A549 (cell line): ENCODE measurements around the gene CCDC12. TPM values are rescaled to one million over a fixed set of nuclear protein-coding genes. Genes with fewer than 3 reads are reported as not detected.

Source experiments
- ATAC-seq, 2 experiments: fragments of 200-7000 bp in 1 of 2; fragments of >200 bp in 1 of 2; cut with Nextera tagmentation in 1 of 2; cut with Tn5 transposase in 1 of 2; 3 replicates each; pipeline versions ENCODE4 v1.8.0 to v1.9.1; 2018 to 2020; ENCODE audit warnings: mild to moderate bottlenecking in 1 of 2, moderate library complexity in 1 of 2
- CTCF ChIA-PET: fragments of 300-600 bp; sonication (Branson Sonifier 250); formaldehyde crosslinking; extraction: SDS; loops from one replicate; lab custom pipeline; 2021; ENCODE audit warnings: antibody characterized with exemption, inconsistent platforms; lab: Yijun Ruan, JAX
- POLR2A ChIA-PET: fragments of 350-600 bp; formaldehyde crosslinking; extraction: SDS; loops from one replicate; lab custom pipeline; 2021; ENCODE audit warnings: antibody characterized with exemption, inconsistent platforms; lab: Yijun Ruan, JAX
- DNase-seq, 2 experiments: peaks; one replicate each; pipeline versions ENCODE4 v3.0.0 to v3.0.0-alpha.2; 2011 to 2016; ENCODE audit warnings: low read depth in 1 of 2, low spot score in 1 of 2
- FAIRE-seq: peaks from 2 replicates; lab custom pipeline; 2011; peaks lifted over from hg19 to GRCh38; lab: Jason Lieb, UNC
- H3K27ac ChIP-seq, 2 experiments: fragments of >200 bp; sonication (Bioruptor Twin); formaldehyde crosslinking; 3 replicates each; pipeline ENCODE4 v1.5.1; 2016 to 2017
- H3K4me1 ChIP-seq: fragments of >200 bp; sonication (Bioruptor Twin); formaldehyde crosslinking; 3 replicates; pipeline ENCODE4 v1.6.1; 2016
- H3K4me2 ChIP-seq: fragments of >200 bp; sonication (Bioruptor Twin); formaldehyde crosslinking; 3 replicates; pipeline ENCODE4 v1.6.1; 2016
- H3K4me3 ChIP-seq: fragments of >200 bp; sonication (Bioruptor Twin); formaldehyde crosslinking; 3 replicates; pipeline ENCODE4 v1.5.1; 2016
- H3K9me3 ChIP-seq: fragments of >200 bp; sonication (Bioruptor Twin); formaldehyde crosslinking; 3 replicates; pipeline ENCODE4 v1.6.1; 2016
- ATOH8 ChIP-seq: fragments of 250-450 bp; sonication (Bioruptor Pico); IDR thresholded peaks from 2 replicates; pipeline ENCODE4 v1.5.0; 2020; ENCODE audit warnings: low read depth, mild to moderate bottlenecking, moderate library complexity
- BCL3 ChIP-seq: fragments of >200 bp; sonication (Bioruptor Twin); formaldehyde crosslinking; IDR thresholded peaks from 3 replicates; pipeline ENCODE4 v1.6.1; 2016
- BHLHE40 ChIP-seq: IDR thresholded peaks from 2 replicates; pipeline ENCODE4 v1.6.1; 2012; ENCODE audit warnings: low read depth, low read length, inconsistent platforms
- CBX2 ChIP-seq: fragments of 200-600 bp; sonication (generic); IDR thresholded peaks from 2 replicates; pipeline ENCODE4 v1.6.1; 2016; ENCODE audit warnings: low read depth, mild to moderate bottlenecking, borderline replicate concordance
- CBX8 ChIP-seq: fragments of 200-600 bp; sonication (generic); IDR thresholded peaks from 2 replicates; pipeline ENCODE4 v1.6.1; 2016
- CHD4 ChIP-seq: fragments of 200-600 bp; sonication (generic); IDR thresholded peaks from 2 replicates; pipeline ENCODE4 v1.6.1; 2016; ENCODE audit warnings: antibody characterized with exemption, mild to moderate bottlenecking, borderline replicate concordance
- E2F6 ChIP-seq: IDR thresholded peaks from 2 replicates; pipeline ENCODE4 v1.6.1; 2012; ENCODE audit warnings: low read depth, borderline replicate concordance
- ELK1 ChIP-seq: fragments of 150-350 bp; IDR thresholded peaks from 2 replicates; pipeline ENCODE4 v1.6.1; 2014; ENCODE audit warnings: low read depth, mild to moderate bottlenecking, low read length
- ESRRA ChIP-seq: fragments of 150-350 bp; IDR thresholded peaks from 2 replicates; pipeline ENCODE4 v1.6.1; 2014; ENCODE audit warnings: mild to moderate bottlenecking, low read length, borderline replicate concordance
- FOSB ChIP-seq: fragments of 250-450 bp; sonication (Bioruptor Pico); IDR thresholded peaks from 2 replicates; pipeline ENCODE4 v1.5.0; 2020; ENCODE audit warnings: mild to moderate bottlenecking, moderate library complexity
- FOSL2 ChIP-seq, 2 experiments: fragments of 450-650 bp in 1 of 2; fragments of >200 bp in 1 of 2; sonication (Bioruptor Twin) in 1 of 2; formaldehyde crosslinking; IDR thresholded peaks; 2 replicates each; pipeline versions ENCODE4 v1.5.0 to v1.6.1; 2016 to 2020; ENCODE audit warnings: mild to moderate bottlenecking in 1 of 2, moderate library complexity in 1 of 2
- HOXB5 ChIP-seq: fragments of 250-450 bp; sonication (Bioruptor Pico); IDR thresholded peaks from 2 replicates; pipeline ENCODE4 v1.5.0; 2020; ENCODE audit warnings: mild to moderate bottlenecking, moderate library complexity
- JUN ChIP-seq, 2 experiments: fragments of >200 bp; sonication (Bioruptor Twin); formaldehyde crosslinking; IDR thresholded peaks; 2 replicates in 1 of 2; 3 replicates in 1 of 2; pipeline ENCODE4 v1.6.1; 2016 to 2017
- KDM5A ChIP-seq: fragments of 200-600 bp; sonication (generic); IDR thresholded peaks from 2 replicates; pipeline ENCODE4 v1.6.1; 2016; ENCODE audit warnings: antibody characterized with exemption, mild to moderate bottlenecking
- MAFK ChIP-seq: fragments of 450-650 bp; IDR thresholded peaks from 2 replicates; pipeline ENCODE4 v1.6.1; 2014; ENCODE audit not compliant: partially characterized antibody
- MAX ChIP-seq: IDR thresholded peaks from 2 replicates; pipeline ENCODE4 v1.6.1; 2012
- MAZ ChIP-seq: fragments of 150-350 bp; IDR thresholded peaks from 2 replicates; pipeline ENCODE4 v1.6.1; 2014; ENCODE audit warnings: antibody characterized with exemption, low read depth, low read length, borderline replicate concordance
- NR3C1 ChIP-seq: fragments of >200 bp; sonication (Bioruptor Twin); formaldehyde crosslinking; IDR thresholded peaks from 3 replicates; pipeline ENCODE4 v1.6.1; 2017
- PBX3 ChIP-seq: IDR thresholded peaks from 2 replicates; pipeline ENCODE4 v1.6.1; 2012
- RAD21 ChIP-seq, 2 experiments: fragments of >200 bp in 1 of 2; sonication (Bioruptor Twin) in 1 of 2; formaldehyde crosslinking in 1 of 2; IDR thresholded peaks in 1 of 2; conservative IDR thresholded peaks in 1 of 2; 2 replicates in 1 of 2; 3 replicates in 1 of 2; pipeline ENCODE4 v1.6.1; 2012 to 2018; ENCODE audit warnings: inconsistent platforms in 1 of 2
- RCOR1 ChIP-seq: fragments of 150-350 bp; IDR thresholded peaks from 2 replicates; pipeline ENCODE4 v1.6.1; 2014; ENCODE audit warnings: antibody characterized with exemption, low read length, low read depth
- SMC3 ChIP-seq: fragments of >200 bp; sonication (Bioruptor Twin); formaldehyde crosslinking; IDR thresholded peaks from 3 replicates; pipeline ENCODE4 v1.6.1; 2018; ENCODE audit warnings: inconsistent platforms
- ZC3H11A ChIP-seq: fragments of 450-650 bp; IDR thresholded peaks from 2 replicates; pipeline ENCODE4 v1.6.1; 2014; ENCODE audit warnings: antibody characterized with exemption, mild to moderate bottlenecking
- WGBS: methylation state at CpG from one replicate; pipeline ENCODE4 v1.1.6; 2017; ENCODE audit errors: missing lambda C conversion rate; 5-methylcytosine and 5-hydroxymethylcytosine counted together
- polyA plus RNA-seq, 4 experiments: library from polyadenylated mRNA; depleted of rRNA in 3 of 4; stranded (reverse); fragments of >200 nt; fragmentation: RNase III in 1 of 4; extraction: RNeasy Plus Mini Kit Qiagen cat#74134 plus additional on column Dnase treatment in 1 of 4; gene quantifications; 2 replicates in 3 of 4; 3 replicates in 1 of 4; pipeline ENCODE4 v1.2.3, GENCODE V29; 2011 to 2017

The CCDC12 gene
- polyA plus RNA-seq, 2 of the 4 experiments (the other 2 are of a cell fraction): 34.8 to 81.0 TPM

- CTCF ChIA-PET: interaction anchor here (0.7 to 1.1 kb wide), 2 partner anchors 45 to 55 kb away, joined by 3 read pairs; no protein-coding TSS in a partner anchor
- FAIRE-seq: no peak
- H3K4me3 ChIP-seq: no peak overlapping the region
- peaks cover 76% of the 10 kb centered on the region for H3K4me1 ChIP-seq
- 61% methylated on average over 5 of the region's 9 CpGs for WGBS
- no peak for DNase-seq
- ATAC-seq: no peak
- TF ChIP-seq BHLHE40 (no peak), CHD4 (no peak), CBX8 (no peak), FOSL2 (IDR thresholded peaks at IDR 0.05) (no peak), FOSL2 (CRISPR knock-in tag; IDR thresholded peaks at IDR 0.05) (no peak), MAZ (no peak), CBX2 (no peak), MAX (no peak), RCOR1 (no peak), PBX3 (no peak)
- peak overlapping the region; percentile 13 to 80; a peak in 4 of 6 replicates for H3K27ac ChIP-seq
- POLR2A ChIA-PET: no interaction called here
- H3K4me2 ChIP-seq: peak overlapping the region; percentile 8; the same call in 1 of the 3 replicates
- no peaks in the 10 kb centered on the region for H3K9me3 ChIP-seq
Observed at GRCh38 chr3:46968783-46969428, 7.6 kb downstream of the CCDC12 start.

- TF ChIP-seq HOXB5 (CRISPR knock-in tag) (no peak), ATOH8 (no peak), ESRRA (no peak), JUN (IDR thresholded peaks at IDR 0.05) (no peak), E2F6 (no peak), BCL3 (no peak), RAD21 (conservative IDR thresholded peaks at IDR 0.05 in 1 of 2, IDR thresholded peaks at IDR 0.05 in 1 of 2) (no peak), SMC3 (no peak), ELK1 (no peak), PBX3 (no peak), KDM5A (no peak), FOSB (CRISPR knock-in tag) (no peak), ZC3H11A (no peak), MAFK (no peak), NR3C1 (no peak)
- H3K4me3 ChIP-seq: no peak overlapping the region
- 93% methylated on average over 5 of the region's 5 CpGs for WGBS
- peaks cover 70% of the 10 kb centered on the region for H3K4me1 ChIP-seq
- peak overlapping the region in 1 of 2 experiments; percentile 64; a peak in 2 of 6 replicates for H3K27ac ChIP-seq
- FAIRE-seq (no peak), ATAC-seq (peak in 1 of 2 experiments; percentile 12; a peak in 1 of 6 replicates), DNase-seq (no peak)
- ChIA-PET POLR2A (interaction anchor here (1.0 kb wide), 1 partner anchor 10 kb away, joined by 5 read pairs; no protein-coding TSS in a partner anchor), CTCF (interaction anchor here (1.2 to 2.0 kb wide), 5 partner anchors 10 to 43 kb away, joined by 3 to 6 read pairs (median 5); partner anchors contain the start of gene NBEAL2)
- no peaks in the 10 kb centered on the region for H3K9me3 ChIP-seq
- no peak overlapping the region for H3K4me2 ChIP-seq
Observed at GRCh38 chr3:46966811-46967210, 9.7 kb downstream of the CCDC12 start.
